NCI-H1930 (cell line): ENCODE measurements around the gene GNB3.

Source experiments
- DNase-seq, 2 experiments: peaks; one replicate each; lab custom pipeline; 2025; lab: John Stamatoyannopoulos, UW

GNB3 gene

DNA sequence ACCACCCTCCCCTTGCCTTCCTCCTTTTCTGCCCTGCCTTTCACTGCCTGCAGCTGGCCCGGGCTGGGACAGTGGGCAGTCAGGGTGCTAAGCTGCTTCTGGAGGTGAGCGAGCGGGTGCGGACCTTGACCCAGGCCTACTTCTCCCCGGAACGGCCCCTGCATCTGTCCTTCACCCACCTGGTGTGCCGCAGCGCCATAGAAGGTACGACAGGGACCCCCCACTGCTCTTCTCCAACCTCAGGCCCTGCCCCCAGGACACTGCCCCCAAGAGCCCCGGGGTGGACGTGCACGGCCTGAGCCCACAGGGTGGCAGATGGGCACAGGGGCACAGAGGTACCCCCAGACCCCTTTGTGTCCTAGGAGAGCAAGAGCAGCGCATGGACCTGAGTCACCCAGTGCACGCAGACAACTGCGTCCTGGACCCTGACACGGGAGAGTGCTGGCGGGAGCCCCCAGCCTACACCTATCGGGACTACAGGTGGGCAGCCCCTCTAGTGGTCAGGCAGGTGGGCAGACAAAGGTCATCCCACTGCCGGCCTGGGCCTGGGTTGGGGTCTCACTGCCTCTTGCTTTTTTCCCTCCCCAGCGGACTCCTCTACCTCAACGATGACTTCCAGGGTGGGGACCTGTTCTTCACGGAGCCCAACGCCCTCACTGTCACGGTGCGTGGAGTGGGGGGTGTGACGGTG is 3.2 kb upstream of the GNB3 start:
- no peak for DNase-seq

DNA sequence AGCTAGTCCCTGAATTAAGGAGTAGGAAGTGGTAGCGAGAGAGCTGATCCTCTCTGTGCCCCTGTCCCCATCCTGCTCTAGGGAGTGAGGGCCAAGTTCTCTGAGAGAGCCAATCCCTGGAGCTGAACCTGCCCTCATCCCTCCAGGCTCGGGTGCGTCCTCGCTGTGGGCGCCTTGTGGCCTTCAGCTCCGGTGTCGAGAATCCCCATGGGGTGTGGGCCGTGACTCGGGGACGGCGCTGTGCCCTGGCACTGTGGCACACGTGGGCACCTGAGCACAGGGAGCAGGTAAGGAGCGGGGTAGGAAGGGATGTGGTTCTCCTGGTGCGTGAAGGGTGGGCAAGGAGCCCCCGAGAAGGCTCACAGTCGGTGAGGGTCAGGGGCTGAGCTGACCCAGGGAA is 1.9 kb upstream of the GNB3 start:
- no peak for DNase-seq

DNA sequence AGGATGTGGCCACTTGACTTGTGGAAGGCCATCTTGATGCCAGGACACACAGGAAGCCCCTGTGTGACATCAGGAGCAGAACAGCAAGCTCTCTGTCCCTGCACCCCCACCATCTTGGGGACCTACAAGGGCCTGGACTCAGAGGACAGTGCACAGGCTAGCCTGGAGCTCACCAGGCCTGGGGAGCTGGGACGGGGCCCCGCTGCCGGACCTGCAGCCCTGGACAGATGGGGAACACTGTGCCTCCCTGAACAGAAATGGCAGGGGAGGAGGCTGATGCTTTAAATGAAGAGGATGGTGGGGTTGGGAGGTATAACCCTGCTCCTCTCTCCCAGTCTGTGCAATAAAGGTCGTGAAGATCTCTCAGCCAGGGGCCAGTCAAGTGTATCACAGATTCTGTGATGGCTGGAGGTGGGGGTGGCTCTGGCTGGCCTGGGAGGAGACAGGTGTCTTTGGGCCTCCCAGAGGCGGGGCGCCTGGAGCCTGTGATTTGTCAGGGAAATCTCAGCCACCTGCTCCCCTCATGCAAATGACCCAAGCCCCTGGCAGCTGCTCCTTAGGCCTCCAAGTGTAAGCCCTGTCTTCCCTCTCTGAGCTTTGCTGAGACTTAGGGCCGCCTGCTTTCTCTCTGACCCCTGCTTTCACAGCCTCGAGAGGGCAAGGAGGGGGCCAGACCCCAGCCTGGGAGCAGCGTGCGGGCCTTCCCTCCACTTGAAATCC is 1.1 kb upstream of the GNB3 start:
- no peak for DNase-seq

DNA sequence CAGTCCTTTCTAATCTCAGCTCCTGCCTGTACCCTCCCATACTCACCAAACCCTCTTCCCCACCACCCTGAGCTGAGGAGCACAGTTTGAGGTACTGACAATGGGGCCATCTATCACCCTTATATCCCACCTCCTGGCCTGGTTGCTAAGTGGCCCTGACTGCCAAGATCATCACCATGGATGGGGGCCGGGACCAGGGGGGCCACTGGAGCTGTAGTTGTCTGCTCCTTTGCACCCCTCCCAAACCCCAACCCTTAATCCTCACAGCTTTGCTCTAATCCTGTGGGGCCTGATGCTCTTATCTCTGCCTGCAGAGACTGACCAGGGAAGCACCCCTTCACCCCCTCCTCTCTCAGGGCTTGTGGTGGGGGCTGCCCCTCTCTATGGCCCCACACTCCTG is 395 bp upstream of the GNB3 start:
- DNase-seq, result no peak

DNA sequence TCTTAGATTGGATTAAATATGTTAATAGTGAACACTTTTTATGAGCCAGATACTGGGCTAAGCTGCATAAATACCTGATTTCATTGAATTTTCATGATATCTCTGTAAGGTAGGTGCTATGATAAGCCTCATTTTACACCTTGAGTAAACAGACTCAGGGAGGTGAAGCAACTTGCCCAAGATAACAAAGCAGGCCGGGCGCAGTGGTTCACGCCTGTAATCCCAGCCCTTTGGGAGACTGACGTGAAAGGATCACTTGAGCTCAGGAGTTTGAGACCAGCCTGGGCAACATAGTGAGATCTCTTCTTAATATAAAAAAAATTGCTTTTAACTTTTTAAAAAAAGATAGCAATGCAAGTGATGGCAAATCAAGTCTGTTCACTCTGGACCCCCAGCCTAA is 1.4 kb downstream of the GNB3 start:
- no peak for DNase-seq

DNA sequence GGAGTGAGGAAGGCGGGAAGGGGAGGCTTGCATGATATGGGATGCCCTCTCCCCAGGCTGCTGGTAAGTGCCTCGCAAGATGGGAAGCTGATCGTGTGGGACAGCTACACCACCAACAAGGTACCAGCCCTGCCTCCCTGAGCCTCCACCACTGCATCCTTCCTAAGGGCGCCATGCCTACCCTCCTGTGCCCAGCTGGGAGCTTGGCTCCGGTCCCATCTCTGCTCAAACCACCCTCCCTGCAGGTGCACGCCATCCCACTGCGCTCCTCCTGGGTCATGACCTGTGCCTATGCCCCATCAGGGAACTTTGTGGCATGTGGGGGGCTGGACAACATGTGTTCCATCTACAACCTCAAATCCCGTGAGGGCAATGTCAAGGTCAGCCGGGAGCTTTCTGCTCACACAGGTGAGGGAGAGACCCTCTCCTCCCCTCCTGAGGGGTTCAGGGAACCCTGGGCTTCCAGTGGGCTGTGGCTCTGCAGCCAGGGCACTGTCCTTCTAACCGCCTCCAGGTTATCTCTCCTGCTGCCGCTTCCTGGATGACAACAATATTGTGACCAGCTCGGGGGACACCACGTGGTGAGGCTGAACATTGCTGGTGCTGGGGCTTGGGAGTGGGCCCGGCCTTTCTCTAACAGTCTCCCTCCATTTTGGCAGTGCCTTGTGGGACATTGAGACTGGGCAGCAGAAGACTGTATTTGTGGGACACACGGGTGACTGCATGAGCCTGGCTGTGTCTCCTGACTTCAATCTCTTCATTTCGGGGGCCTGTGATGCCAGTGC is 2.6 kb downstream of the GNB3 start:
- DNase-seq, result no peak

DNA sequence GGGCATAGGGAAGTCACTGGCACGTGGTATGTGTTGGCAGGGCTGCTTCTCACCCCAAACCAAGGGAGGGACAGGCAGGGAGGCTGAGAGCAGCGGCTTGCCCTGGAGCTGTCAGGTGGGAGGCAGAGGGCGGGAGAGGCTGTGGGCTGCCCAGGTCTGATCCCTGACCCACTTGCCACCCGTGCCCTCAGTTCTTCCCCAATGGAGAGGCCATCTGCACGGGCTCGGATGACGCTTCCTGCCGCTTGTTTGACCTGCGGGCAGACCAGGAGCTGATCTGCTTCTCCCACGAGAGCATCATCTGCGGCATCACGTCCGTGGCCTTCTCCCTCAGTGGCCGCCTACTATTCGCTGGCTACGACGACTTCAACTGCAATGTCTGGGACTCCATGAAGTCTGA is 4.7 kb downstream of the GNB3 start:
- no peak for DNase-seq

DNA sequence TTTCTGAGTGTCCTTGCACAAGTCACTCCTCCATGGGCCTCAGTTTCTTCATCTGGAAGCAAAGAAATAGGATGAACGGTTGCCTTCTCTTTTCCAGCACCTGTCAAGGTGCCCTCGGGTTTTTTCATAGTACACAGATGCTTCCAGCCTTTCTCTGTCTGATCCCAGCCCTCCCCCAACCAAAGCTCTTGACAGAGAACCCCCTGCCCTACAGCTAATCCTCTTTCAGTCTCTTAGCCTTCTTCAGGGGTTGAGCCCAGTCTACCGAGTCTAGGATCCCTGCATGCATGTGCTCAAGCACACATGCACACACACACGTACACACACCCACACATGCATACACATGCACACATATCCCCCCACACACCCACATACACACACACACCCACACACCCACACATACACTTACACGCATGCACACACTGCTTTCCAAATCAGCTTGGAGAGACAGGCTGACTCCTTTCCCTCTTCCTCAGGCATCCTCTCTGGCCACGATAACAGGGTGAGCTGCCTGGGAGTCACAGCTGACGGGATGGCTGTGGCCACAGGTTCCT is 5.7 kb downstream of the GNB3 start:
- DNase-seq, result no peak

DNA sequence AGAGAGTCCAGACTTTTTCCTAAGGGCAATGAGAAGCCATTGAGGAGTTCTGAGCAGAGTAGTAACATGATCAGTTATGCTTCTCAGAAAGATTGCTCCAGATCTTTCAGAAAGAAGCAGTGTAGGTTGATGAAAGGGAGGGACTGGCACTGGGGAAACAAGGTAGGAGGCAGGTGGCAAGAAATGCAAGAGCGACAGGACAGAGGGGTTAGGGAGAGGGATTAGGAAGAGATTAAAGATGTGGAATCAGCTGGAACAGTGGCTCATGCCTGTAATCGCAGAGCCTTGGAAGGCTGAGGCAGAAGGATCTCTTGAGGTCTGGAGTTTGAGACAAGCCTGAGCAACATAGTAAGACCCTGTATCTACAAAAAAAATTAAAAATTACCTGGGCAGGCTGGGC is 7.0 kb downstream of the GNB3 start:
- DNase-seq, result no peak

DNA sequence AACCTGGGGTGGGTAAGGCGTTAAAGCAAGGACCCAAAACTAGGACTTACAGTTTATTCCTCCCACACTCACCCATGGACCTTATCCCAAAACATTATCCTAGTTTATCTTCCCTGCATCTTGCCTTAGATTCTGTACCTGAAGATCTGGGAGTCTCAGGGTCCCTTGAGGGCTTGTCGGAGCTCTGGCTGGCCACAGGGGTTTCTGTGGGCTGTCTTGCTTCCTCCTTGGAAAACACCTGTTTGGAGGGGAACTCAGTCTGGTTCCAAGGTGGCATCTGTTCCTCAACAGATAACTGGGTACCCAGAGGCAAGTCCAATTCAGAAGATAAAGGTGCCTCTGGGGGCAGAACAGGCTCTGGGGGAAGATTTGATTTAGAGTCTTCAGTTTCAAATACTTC is 8.7 kb downstream of the GNB3 start:
- no peak for DNase-seq

DNA sequence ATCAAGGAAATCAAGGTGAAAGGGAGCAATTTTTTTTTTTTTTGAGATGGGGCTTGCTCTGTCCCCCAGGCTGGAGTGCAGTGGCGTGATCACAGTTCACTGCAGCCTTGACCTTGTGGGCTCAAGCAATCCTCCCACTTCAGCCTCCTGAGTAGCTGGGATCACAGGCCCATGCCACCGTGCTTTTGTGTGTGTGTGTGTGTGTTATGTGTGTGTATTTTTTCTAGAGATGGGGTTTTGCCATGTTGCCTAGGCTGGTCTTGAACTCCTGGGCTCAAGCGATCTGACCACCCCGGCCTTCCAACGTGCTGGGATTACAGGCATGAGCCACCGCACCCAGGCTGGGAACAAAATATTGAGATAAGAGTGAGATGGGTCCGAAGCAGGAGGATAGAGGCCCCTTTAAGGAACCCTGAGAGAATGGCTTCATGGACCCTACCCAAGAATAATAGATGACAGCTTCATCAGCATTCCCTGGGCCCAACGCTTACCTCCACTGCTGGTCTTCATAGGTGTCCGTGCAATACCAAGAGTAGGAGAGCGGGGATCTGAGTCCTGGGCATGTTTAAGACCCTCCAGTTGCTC is 9.3 kb downstream of the GNB3 start:
- DNase-seq, result no peak

DNA sequence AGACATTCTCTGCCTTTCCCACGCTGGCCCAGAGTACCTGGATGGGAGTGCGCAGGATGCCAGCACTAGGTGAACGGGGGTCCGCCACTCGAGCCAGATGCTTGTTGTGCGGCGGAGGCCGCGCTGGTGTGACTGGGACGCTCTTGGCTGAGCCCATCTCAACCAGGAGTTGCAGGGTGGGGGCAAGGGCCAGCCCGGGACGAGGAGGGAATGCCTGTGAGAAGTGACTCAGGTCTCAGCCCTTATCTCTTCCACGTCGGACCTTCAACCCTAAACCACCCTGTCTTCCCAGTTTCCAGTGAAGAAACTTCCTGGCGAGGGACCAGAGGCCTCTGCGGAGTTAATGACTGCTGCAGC is 10.0 kb downstream of the GNB3 start:
- no peak for DNase-seq

DNA sequence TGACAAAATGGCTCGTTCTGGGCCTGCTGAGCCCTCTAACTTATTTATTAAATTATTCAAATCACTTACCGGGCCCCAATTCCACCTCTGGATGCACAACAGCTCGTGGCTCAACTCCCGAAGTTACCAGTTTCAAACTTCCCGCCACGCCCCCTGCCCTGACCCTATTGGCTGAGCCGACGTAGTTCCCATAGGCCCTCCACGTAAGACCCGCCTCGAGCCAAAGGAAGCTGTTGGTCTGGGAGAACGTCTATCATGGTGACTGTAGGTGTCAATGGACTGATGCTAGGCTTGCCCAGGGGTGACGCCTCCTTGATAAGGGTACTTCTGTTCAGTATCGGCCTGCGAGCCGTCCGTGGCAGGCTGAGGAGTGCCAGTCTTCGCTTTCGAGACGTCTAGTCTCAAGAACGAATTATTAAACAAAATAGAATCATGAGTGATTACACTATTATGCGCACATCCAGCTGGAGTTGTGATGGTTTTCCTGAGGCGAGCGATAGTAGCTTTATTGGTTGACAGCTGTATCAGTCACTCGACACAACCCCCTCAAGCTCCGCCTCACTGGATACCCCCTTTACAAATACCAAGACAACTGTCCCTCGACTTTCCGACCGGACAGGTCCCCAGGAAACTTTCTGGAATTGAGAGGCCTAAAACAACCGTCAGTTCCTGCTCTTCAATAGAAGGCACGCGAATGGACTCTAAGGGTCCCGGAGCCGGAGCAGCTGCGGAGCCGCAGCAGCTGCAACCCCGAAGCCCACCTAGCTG is 10.6 kb downstream of the GNB3 start, which contains the start of gene CDCA3:
Gene CDCA3, minus strand, starts transcription at position 134 of the 768 bp plus-strand sequence. CDS start 334 bp downstream, outside the sequence.
- peak; percentile 97 to 98 for DNase-seq

DNA sequence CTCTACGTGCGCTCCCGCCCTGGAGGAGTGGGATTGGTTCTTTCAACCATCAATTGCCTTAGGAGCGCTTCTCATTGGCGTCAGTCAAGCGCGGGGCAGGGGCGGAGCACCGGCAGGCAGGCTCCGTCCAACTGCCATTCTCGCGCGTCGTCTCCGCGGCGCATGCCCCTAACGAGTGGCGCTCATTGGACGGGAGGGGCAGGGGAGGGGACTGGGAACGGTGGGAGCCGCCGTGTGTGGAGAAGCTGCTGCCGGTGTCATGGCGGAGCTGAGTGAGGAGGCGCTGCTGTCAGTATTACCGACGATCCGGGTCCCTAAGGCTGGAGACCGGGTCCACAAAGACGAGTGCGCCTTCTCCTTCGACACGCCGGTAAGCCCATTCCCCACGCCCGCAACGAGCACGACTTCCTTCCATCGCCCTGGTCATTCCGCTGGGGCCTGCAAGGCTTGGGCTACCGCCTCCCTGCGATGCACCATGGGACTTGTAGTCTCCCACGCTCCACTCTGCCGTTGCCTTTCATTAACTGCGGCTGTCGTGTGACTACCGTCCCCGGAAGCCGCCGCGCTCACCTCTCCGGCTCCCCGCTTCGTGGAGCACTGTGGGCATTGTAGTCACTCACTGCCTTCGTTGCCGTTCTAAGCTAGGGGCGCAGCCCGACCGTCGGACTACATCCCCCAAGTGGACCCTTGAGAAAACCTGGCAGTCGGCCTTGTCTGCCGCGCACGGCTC is 11.4 kb downstream of the GNB3 start, which contains the start of gene USP5:
Gene USP5, plus strand, starts transcription at position 230 of the 730 bp plus-strand sequence. Its CDS starts 30 bp downstream, at position 260.
- DNase-seq, result peak; percentile 100

DNA sequence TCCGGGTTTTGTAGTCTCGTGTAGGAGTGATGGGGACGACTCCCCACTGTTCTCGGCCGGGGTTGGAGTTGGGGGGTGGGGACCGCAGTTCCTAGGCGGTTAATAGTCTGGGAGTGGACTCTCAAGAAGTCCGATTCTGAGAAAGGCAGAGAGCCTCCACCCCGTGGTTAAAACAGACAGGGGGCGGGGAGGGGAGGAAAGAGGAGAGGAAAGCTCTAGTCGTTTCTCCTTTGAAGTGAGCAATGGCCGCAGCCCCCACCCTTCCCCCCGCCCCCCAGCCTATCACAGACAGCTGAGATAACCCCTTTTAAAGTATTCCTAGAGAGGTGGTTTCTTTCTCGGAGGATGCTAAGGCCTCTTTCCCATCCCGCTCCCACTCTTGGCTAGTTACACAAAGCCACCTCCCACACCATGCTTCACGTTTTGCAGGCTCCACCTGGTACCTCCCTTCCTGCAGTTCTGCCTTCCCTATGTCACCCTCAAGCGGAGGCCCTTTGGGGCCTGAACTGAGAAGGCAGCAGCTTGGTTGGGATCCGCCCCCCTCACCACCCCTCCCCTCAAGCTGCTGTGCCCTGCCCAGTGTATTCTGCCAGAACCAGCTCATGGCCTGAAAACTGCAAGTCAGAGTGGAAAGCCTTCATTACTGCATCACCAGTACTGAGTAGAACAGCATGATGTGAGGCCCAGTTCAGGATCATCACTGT is 12.1 kb downstream of the GNB3 start:
- DNase-seq, result no peak

DNA sequence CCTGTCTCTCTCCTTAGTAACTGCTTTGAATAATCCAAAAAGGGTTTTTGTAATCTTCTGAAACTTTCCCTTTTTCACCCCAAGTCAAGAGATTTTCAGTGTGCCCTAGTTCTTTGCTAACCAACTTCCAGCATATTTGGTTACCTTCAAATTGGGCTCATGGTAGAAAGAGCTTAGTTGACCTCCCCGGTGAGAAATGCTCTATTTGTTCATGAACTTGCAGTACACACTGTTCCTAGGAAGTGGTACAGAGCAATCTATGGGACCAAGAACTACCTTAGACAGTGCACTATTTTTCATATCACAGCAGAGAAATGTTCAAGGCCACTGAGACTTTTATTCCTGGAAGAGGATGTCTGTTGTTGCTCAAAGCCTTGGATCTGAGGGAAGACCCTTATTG is 12.9 kb downstream of the GNB3 start:
- DNase-seq, result no peak

DNA sequence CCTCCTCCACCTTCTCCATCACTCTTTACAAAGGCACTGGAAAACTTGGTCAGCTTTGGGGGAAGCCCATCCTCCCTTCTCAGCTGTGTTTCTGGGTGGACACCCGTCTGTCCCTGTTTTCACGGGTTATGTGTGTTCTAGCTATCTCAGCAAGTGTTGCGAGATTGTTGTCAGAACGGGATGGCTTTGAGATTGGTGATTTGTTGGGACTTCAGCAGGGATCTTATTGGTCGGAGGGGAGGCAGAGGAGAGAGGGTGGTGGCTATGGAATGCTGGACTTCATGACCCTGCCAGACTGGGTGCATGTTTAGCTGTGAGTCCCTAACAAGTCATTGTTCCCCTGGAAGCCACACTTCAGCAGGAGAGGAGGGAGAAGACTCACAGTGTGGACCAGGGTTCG is 13.3 kb downstream of the GNB3 start:
- no peak for DNase-seq

DNA sequence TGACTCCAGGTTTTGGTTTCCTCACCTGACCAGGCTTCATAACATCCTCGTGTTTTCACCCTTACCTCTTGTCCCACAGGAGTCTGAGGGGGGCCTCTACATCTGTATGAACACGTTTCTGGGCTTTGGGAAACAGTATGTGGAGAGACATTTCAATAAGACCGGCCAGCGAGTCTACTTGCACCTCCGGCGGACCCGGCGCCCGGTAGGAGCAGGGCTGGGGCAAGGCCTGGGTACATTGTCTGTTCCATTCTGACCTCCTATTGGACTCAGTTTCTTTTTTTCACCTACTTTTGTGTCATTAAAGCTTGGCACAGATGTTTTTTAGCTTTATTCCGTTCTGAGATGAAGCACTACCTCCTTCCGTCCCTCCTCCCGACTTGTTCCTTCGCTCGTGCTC is 14.6 kb downstream of the GNB3 start:
- DNase-seq, result no peak

DNA sequence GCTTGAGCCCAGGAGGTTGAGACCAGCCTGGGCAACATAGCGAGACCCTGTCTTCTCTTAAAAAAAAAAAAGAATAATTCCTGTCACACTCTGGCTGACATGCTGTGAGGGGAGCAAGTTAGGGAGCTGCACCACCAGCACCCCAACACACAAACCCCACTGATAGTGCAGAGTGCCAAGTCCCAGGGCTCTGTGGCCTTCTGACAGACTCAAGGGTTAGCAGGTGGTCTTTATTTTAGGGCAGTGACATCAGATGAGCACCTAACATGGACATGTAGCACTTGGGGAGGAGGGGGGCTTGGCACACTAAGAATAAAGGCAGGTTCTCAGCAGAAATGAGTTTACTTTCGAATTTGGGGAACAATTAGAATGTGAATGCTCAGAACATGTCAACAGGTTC is 18.1 kb downstream of the GNB3 start:
- DNase-seq, result no peak

DNA sequence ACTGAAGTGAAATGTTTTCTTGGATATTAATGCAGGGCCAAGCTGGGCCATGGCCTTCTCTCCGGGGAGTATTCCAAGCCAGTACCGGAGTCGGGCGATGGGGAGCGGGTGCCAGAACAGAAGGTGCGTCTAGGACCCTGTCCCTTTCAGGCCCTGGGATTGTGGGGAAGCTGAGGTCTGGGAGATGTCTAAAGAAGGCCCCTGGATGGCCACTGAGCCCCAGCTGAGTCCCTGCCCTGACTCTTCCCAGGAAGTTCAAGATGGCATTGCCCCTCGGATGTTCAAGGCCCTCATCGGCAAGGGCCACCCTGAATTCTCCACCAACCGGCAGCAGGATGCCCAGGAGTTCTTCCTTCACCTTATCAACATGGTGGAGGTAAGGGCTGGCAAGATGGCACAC is 19.4 kb downstream of the GNB3 start:
- no peak for DNase-seq
